Stimulated activated CD4-positive, alpha-beta T cell treated with anti-CD3 and anti-CD28 coated beads, Interleukin-4, amount 100 ng/mL, for 24 hours (primary cell): Measurements from ENCODE around the gene DSG3.
"Not testable (repeated sequence)": the region's sequence is repeated elsewhere in the genome, so short reads cannot be mapped to it uniquely, and the experiment has no call there.

ENCODE experiments used
- DNase-seq: peaks from one replicate; pipeline ENCODE4 v3.0.0-alpha.2; 2020

DSG3 gene

GRCh38 chr18:31493171-31493570 lies 45.6 kb downstream of the DSG3 start:
- no peak for DNase-seq

DNA sequence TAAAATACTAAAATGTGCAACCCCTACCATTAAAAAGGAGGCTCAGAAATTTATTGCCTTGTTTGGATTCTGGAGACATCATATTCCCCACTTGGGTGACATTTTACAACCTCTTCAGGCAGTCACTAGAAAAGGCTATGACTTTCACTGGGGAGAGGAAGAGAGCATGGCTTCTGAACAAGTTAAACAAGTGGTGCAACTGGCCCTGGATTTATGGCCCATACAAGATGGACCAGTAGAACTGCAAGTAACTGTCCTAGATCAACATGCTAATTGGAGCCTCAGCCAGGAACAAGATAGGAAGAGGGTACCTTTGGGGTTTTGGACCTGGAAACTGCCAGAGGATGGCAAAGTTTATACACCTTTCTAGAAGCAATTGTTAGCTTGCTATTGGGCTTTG lies 46.4 kb downstream of the DSG3 start:
- DNase-seq, result no peak

DNA sequence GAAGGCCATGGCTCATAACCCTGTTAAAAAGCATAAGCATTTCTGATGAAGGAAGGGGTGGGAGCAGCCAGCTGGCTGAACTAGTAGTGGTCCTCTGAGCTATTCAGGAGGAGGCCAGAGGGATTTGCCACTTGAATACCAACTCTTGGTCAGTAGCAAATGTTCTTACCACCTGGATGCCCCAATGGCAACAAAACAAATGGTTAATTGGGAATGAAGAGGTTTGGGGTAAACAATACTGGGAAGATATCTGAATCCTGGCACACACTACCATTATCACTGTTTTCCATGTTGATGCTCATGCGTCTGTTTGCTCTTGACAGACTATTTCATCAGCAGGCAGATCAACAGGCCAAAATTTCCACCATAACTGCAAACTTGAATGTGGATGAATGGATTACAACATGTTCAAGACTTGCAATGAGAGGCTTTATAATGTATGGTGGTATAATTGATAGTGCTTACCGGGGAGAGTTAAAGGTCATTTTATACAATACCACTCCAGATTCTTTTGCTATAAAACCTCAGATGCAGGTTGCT lies 47.2 kb downstream of the DSG3 start:
- DNase-seq, result not testable (repeated sequence)

GRCh38 chr18:31497404-31497835 lies 49.9 kb downstream of the DSG3 start:
- DNase-seq, result no peak

DNA sequence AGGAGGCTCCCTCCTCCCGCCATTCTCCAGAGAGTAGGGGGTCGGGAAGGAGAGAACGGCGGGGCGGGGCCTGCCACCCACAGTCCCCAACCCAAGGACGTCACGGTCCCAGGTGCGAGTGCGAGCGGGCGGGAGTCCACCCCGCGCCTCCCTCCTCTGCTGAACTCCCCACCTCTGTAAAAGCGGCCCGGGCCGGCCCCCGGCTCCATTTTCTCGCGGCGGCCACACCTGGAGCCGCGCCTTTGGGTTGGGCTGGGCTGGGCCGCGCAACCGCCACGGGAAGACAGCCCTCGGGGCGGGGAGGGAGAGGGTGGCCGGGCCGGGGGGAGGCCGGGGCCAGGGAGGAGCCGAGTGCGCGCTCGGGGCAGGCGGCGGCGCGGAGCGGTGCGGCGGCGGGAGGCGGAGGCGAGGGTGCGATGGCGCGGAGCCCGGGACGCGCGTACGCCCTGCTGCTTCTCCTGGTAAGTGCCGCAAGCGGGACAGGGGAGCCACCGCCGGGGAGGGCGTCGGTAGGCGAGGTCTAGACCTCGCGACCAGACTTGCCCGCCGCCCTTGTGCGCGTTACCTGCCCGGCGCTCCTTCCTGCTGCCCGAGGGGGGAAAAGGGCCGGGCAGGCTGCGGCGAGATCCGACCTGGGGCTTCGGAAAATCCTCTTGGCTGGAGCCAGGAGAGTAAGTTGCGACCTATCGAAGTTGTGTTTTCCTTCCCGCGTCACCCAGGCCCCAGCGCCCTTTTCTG lies 50.5 kb downstream of the DSG3 start, which contains the start of gene DSG2:
Gene DSG2, plus strand, starts transcription at position 342 of the 738 bp plus-strand sequence. Its CDS starts 75 bp downstream, at position 417.
- no peak for DNase-seq

DNA sequence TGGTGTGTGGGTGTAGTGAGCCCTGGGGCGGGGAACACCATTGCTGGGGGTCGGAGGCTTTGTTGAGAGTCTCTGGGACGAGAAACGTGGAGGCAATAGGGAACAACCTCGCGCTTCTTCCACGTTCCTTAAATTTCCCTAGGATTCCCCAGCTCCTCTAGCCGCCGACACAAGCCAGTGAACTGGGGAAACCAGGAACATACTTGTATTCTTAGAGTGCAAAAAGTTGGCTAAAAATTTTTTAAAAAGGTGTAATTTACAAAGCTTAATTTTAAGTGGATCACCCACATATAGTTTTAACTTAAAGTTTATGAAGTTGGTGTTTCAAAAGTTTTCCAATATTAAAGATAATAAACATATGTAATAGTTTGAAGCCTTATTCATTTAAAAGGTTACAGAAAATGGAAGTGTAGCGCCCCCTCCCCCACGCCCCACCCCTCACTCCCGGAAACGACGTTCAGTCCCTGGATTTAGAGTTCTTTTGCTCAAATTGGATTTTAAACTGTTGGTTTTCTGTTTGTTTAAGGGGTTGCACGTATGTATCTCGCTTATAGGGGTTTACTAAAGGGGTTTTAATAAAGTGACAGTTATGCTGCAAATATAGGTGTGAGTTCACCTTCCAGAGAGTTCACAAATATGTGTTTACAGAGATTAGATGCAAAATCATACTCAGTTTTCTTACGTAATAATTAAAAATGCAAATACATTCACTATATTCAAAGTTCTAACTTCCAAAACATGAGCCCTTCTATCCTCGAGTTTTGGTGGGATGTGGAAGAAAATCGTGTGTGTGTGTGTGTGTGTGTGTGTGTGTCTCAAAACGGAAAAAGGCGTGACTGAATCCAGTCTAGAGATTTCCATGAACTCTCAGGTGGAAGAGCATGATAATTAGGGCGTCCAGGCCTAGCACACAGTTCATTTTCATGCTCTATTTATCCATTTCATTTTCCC lies 51.3 kb downstream of the DSG3 start:
- DNase-seq, result no peak

DNA sequence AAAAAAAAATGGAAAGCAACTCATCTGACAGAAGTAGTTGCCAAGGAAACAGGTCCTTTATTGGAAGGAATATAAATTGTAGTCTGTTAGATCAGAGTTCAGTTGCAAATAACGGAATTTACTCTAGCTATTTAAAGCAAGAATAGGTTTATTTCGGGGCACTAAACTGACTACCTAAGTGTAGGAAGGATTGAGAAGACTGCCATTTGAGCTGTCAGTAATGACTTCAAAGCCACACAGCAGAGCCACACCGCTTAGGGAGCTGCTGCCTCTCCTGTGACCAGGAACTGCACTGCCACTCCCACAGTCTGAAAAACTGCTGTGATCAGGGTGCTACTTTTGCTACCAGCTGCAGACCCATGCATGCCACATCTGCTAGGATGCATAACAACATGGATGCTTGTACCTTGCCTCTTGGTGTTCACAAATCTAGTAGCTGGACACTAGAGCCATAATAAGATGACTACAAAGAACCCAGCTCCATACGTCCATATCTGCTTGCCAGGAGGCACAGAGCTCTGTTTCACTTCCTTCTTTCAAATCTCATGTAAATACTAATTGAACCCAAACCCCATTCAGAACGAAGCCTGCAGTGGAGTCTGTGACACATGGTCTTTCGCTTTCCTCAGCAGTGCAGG lies 52.6 kb downstream of the DSG3 start:
- DNase-seq, result no peak

DNA sequence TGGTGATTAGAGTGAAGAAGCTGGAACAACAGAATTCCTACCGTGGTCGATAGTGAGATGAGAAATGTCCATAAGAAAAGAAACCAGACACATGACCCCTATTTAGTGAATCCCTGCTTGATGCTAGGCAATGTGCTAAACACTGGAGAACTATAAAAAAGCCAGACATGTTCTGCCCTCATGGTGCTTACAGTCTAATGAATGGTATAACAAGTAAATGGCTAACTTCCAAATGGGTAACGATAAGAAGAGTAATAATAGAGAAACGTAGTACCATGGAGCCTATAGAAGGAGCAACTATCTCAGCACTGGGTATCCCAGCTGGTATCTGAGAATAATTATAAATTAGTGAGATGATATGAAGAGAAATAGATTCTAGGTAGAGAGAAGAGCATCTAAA lies 55.5 kb downstream of the DSG3 start:
- no peak for DNase-seq

- no peak for DNase-seq
Measured at GRCh38 chr18:31504455-31505147, 57.1 kb downstream of the DSG3 start.

- no peak for DNase-seq
Measured at GRCh38 chr18:31505156-31505555, 57.6 kb downstream of the DSG3 start.

DNA sequence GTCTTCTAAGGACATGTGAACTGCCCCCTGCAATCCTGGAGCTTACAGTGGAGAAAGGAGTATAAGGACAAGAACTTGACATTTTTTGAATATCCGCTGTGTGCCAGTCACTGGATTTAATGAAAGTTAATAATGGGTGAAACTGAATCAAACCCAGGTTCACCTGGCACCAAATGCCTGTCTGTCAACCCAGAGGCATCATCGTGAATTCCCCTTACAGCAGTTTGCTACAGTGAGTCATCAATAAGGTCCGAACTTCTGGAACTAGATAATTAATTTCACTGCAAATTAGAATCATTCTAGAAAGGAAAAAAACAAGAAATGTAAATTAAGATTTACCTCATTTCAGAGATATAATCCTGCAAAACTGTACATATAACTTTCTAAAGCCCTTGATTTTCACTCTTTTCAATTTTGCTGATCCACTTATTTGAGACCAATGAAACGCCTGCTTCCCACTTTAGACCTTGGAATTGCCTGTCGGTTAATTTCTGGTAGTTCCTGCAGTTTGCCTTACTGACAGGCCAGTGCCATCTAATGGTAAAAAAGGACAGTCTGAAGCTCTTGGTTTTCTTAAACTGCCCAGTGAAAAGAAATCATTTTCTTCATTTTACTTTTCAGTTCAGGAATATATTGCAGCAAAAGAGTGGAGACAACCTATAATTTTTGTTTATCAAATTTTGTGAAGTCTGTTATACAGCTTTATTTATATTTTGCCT lies 58.6 kb downstream of the DSG3 start:
- DNase-seq, result no peak

GRCh38 chr18:31507124-31507523 lies 59.6 kb downstream of the DSG3 start:
- not testable (repeated sequence) for DNase-seq

DNA sequence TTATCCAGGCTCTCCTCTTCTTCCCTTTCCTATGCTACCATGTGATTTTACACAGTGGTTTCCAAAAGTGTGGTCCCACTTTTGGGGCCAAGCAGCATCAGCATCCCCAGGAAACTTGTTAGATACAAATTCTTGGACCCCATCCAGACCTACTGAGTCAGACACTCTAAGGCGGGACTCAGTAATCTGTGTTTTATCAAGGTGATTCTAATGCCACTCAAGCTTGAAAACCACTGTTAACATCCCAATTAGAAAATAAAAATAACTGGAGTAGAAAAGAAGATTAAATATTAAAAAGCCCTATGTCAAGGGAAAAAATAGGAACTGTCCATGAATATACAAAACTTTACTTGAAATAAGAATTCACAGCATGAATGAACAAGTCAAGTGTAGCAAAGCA lies 61.2 kb downstream of the DSG3 start:
- no peak for DNase-seq

DNA sequence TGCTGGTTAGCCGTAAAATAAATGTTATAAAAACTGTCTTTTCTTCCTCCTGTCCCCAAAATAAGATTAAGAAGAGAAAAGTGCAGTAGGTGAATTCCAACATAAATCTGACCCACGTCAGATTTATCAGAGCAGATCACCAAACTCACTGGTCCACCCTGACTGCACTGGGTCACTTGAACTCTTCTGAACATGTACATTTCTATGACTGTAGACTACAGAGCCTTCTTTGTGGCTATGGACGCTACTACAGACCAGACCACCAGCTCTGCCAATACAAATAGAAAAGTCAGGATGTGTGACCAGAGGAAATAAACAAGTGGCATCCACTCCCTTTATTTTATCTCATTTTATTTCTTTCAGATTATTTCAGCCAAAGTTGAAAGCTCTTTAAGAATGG lies 62.0 kb downstream of the DSG3 start:
- DNase-seq, result no peak

DNA sequence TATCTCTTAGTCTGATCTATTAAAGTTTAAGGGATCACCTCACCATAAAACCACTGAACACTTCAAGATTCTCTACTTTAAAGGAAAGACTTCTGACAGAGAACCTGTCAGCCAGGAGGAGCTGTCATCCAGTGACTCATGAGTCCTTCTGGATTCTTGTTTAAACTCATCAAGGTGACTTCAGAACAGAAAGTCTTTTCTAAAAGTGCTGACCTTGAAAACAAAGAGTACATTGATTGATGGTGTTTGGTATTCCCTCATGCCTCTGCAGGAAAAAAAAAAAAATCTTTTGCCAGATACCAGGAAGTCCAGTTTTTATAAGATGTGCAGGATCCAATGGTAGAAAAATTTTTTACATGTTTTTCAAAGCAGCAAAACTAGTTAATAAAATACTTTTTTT lies 62.8 kb downstream of the DSG3 start:
- DNase-seq, result no peak

DNA sequence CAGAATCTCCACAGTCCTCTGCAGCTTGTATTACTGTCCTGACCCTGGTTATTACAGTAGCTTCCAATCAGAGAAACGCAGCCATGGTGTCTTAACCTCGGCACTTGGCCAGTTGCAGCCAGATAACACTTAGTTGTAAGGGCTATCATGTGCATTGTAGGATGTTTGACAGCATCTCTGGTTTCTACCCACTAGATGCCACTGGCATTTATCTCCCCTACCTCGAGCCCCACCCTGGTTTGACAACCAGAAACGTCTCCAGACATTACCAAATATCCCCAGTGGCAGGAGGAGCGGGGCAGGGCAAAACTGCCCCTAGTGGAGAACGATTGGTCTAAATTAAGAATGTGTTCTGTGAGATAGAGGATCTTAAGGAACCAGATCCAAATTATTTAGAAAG lies 63.6 kb downstream of the DSG3 start:
- no peak for DNase-seq

- DNase-seq, result no peak
Measured at GRCh38 chr18:31512203-31512764, 64.7 kb downstream of the DSG3 start.

GRCh38 chr18:31513189-31513935 lies 65.8 kb downstream of the DSG3 start:
- DNase-seq, result no peak

DNA sequence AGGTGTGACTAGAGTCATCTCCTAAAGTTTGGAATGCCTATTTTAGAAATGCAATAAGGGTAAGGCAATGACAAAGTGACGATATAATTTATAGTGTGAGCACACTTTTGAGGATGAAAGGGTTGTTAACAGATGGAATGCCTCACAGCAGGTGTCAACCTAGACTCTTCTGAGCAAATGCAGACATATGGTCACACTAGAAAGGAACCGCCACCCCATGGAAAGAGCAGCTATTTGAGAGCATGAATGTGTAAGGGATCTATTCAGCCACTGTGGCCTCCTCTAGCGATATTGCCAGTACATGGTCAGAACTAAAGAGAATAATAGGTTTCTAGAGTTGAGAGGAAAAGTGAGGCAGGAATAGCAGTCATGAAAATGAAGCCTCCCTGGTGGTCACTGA lies 68.9 kb downstream of the DSG3 start:
- no peak for DNase-seq

DNA sequence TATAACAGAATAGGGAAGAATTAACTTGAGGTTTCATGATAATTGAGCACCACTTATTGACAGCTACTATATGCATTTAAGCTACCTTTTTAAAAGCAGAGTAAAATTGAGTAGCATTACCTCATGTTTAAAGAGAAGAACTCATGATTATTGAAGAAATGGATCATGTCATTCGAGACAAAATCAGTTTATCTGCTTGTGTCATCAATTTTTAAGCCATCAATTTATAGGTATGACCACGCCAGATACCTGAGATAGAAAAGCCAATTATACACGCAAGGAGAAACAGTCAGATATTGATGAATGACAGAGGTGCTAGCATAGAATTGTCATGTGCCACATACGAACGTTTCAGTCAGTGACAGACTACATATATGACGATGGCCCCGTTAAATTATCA lies 78.8 kb downstream of the DSG3 start:
- no peak for DNase-seq
